ENCODE measurements around the gene FOXO3.

GRCh38 chr6:108616544-108616943 is 55.8 kb downstream of the FOXO3 start:
- TF ChIP-seq POLR2A (IDR thresholded peaks at IDR 0.05; ENCODE audit: low read length) (no peak), GATA1 (IDR thresholded peaks at IDR 0.05; ENCODE audit: low read depth, low read length) (no peak)

Measured in erythroblast (primary cell).